ENCODE results near the gene PWWP2A.

DNA sequence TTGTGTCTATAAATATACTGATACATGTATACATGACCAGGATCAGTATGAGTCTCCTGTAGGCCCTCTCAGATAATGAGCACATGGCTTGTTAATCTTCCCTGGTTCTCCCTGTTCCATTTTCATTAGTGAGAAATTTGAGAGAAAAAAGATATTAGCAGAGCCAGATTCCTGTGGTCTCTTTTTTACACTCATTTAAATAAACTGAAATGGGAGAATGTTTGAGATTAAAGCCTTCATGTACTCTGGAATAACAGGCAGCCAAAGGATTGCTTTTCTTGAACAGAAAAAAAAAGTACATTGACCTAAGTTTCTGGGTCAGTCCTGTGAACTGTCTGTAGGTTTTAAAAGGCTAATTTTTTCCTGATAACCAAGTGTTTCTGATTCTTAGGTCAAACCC lies 44.2 kb downstream of the PWWP2A start:
- TF ChIP-seq CTCF (IDR thresholded peaks at IDR 0.05) (no peak), EP300 (IDR thresholded peaks at IDR 0.05; ENCODE audit: borderline replicate concordance in 1 of 2, low read depth in 1 of 2, low read length in 1 of 2) (no peak), POLR2AphosphoS5 (IDR thresholded peaks at IDR 0.05; ENCODE audit: low read depth, low read length) (no peak), TAF1 (IDR thresholded peaks at IDR 0.05; ENCODE audit: borderline replicate concordance, low read depth, low read length) (no peak), EZH2phosphoT487 (IDR thresholded peaks at IDR 0.05; ENCODE audit: borderline replicate concordance, low read depth) (no peak), RAD21 (IDR thresholded peaks at IDR 0.05; ENCODE audit: low read length) (no peak), TEAD4 (IDR thresholded peaks at IDR 0.05; ENCODE audit: borderline replicate concordance, insufficient read depth) (no peak)
- TF ChIP-seq, protein P1, sequence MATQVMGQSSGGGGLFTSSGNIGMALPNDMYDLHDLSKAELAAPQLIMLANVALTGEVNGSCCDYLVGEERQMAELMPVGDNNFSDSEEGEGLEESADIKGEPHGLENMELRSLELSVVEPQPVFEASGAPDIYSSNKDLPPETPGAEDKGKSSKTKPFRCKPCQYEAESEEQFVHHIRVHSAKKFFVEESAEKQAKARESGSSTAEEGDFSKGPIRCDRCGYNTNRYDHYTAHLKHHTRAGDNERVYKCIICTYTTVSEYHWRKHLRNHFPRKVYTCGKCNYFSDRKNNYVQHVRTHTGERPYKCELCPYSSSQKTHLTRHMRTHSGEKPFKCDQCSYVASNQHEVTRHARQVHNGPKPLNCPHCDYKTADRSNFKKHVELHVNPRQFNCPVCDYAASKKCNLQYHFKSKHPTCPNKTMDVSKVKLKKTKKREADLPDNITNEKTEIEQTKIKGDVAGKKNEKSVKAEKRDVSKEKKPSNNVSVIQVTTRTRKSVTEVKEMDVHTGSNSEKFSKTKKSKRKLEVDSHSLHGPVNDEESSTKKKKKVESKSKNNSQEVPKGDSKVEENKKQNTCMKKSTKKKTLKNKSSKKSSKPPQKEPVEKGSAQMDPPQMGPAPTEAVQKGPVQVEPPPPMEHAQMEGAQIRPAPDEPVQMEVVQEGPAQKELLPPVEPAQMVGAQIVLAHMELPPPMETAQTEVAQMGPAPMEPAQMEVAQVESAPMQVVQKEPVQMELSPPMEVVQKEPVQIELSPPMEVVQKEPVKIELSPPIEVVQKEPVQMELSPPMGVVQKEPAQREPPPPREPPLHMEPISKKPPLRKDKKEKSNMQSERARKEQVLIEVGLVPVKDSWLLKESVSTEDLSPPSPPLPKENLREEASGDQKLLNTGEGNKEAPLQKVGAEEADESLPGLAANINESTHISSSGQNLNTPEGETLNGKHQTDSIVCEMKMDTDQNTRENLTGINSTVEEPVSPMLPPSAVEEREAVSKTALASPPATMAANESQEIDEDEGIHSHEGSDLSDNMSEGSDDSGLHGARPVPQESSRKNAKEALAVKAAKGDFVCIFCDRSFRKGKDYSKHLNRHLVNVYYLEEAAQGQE (IDR thresholded peaks at IDR 0.05; ENCODE audit: low read depth, low read length), result no peak
